Measurements from ENCODE around the gene HDAC11.

DNA sequence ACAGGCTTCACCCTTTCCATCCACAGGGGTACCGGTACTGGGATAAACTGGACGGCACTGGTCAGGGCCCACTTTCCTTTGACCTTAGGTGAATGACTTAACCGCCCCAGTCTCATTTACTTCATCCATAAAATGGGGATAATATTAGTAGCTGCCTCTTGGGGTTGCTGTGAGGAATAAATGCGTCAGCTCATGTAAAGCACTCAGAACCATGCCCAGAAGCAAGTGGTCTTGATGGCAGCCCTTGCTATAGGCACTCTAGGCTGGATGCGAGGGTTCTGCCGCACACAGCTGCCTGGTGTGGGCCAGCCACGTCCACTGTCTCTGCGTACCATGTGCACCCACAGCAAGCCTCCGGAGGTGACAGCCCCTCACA lies 36.6 kb downstream of the HDAC11 start:
- TF ChIP-seq, protein P1, sequence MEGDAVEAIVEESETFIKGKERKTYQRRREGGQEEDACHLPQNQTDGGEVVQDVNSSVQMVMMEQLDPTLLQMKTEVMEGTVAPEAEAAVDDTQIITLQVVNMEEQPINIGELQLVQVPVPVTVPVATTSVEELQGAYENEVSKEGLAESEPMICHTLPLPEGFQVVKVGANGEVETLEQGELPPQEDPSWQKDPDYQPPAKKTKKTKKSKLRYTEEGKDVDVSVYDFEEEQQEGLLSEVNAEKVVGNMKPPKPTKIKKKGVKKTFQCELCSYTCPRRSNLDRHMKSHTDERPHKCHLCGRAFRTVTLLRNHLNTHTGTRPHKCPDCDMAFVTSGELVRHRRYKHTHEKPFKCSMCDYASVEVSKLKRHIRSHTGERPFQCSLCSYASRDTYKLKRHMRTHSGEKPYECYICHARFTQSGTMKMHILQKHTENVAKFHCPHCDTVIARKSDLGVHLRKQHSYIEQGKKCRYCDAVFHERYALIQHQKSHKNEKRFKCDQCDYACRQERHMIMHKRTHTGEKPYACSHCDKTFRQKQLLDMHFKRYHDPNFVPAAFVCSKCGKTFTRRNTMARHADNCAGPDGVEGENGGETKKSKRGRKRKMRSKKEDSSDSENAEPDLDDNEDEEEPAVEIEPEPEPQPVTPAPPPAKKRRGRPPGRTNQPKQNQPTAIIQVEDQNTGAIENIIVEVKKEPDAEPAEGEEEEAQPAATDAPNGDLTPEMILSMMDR (IDR thresholded peaks at IDR 0.05; ENCODE audit: low read depth, low read length): no peak
- TF ChIP-seq EZH2phosphoT487 (IDR thresholded peaks at IDR 0.05; ENCODE audit: low read depth): no peak

Measured in OCI-LY3 (cell line).